GM23338 (cell line): ENCODE results near the gene NECAB3. TPM values are rescaled to one million over a fixed set of nuclear protein-coding genes. Genes with fewer than 3 reads are reported as not detected.

ENCODE experiments used
- ATAC-seq: fragments of 200-7000 bp; cut with Tn5 transposase; 3 replicates; pipeline ENCODE4 v1.9.1; 2020
- DNase-seq: peaks from one replicate; pipeline ENCODE4 v3.0.0-alpha.2; 2015; ENCODE audit warnings: low spot score
- H2AFZ ChIP-seq: fragments of 200-600 bp; sonication (generic); 2 replicates; pipeline ENCODE4 v1.8.0; 2016; ENCODE audit warnings: antibody characterized with exemption, mild to moderate bottlenecking, moderate library complexity
- H3F3A ChIP-seq: fragments of 200-600 bp; sonication (generic); replicated peaks from 2 replicates; pipeline ENCODE4 v1.8.0; 2017; ENCODE audit warnings: antibody characterized with exemption, mixed run types, low read depth
- H3K27ac ChIP-seq: fragments of 200-600 bp; sonication (generic); 2 replicates; pipeline ENCODE4 v1.6.1; 2016; ENCODE audit warnings: low read depth
- H3K27me3 ChIP-seq: fragments of 200-600 bp; sonication (generic); 2 replicates; pipeline ENCODE4 v1.8.0; 2016; ENCODE audit warnings: mild to moderate bottlenecking, mixed run types, moderate library complexity; ENCODE audit not compliant: insufficient read depth
- H3K36me3 ChIP-seq: fragments of 200-600 bp; sonication (generic); 2 replicates; pipeline ENCODE4 v1.8.0; 2016; ENCODE audit warnings: mild to moderate bottlenecking; ENCODE audit not compliant: insufficient read depth
- H3K4me1 ChIP-seq: fragments of 200-600 bp; sonication (generic); 2 replicates; pipeline ENCODE4 v1.8.0; 2016; ENCODE audit warnings: mild to moderate bottlenecking, moderate library complexity; ENCODE audit not compliant: insufficient read depth
- H3K4me2 ChIP-seq: fragments of 200-600 bp; sonication (generic); 2 replicates; pipeline ENCODE4 v1.7.1; 2017; ENCODE audit warnings: mixed run types
- H3K4me3 ChIP-seq: fragments of 200-600 bp; sonication (generic); 2 replicates; pipeline ENCODE4 v1.6.1; 2016; ENCODE audit warnings: mixed run types
- H3K79me2 ChIP-seq: fragments of 200-600 bp; sonication (generic); replicated peaks from 2 replicates; pipeline ENCODE4 v1.8.0; 2017; ENCODE audit warnings: mild to moderate bottlenecking; ENCODE audit not compliant: insufficient read depth
- H3K9me2 ChIP-seq: fragments of 200-600 bp; sonication (generic); 2 replicates; pipeline ENCODE4 v1.8.0; 2017; ENCODE audit not compliant: insufficient read depth
- H4K20me1 ChIP-seq: fragments of 200-600 bp; sonication (generic); replicated peaks from 2 replicates; pipeline ENCODE4 v1.8.0; 2017; ENCODE audit warnings: mild to moderate bottlenecking; ENCODE audit not compliant: insufficient read depth
- H3K27ac Mint-ChIP-seq: 2 replicates; pipeline ENCODE4 v1.8.0; 2020; ENCODE audit warnings: inconsistent platforms, mild to moderate bottlenecking, moderate library complexity, mixed read lengths
- H3K27me3 Mint-ChIP-seq: 3 replicates; pipeline ENCODE4 v1.8.0; 2022; ENCODE audit warnings: low read depth, mild to moderate bottlenecking, moderate library complexity, mixed read lengths, inconsistent platforms; ENCODE audit not compliant: insufficient read depth, poor library complexity
- H3K36me3 Mint-ChIP-seq: 3 replicates; pipeline ENCODE4 v1.8.0; 2021; ENCODE audit warnings: low read depth, mild to moderate bottlenecking, inconsistent platforms, moderate library complexity, mixed read lengths
- H3K4me1 Mint-ChIP-seq: 3 replicates; pipeline ENCODE4 v1.8.0; 2020; ENCODE audit warnings: mild to moderate bottlenecking, inconsistent platforms, mixed read lengths
- H3K4me3 Mint-ChIP-seq: 3 replicates; pipeline ENCODE4 v1.8.0; 2021; ENCODE audit warnings: moderate library complexity, mild to moderate bottlenecking, inconsistent platforms, mixed read lengths
- H3K9me3 Mint-ChIP-seq: 3 replicates; pipeline ENCODE4 v1.8.0; 2020; ENCODE audit warnings: moderate library complexity, mild to moderate bottlenecking, inconsistent platforms, mixed read lengths
- CREB1 ChIP-seq: fragments of 250-450 bp; sonication (Bioruptor Pico); IDR thresholded peaks from 2 replicates; pipeline ENCODE4 v1.5.0; 2020; ENCODE audit warnings: low read depth, mild to moderate bottlenecking, moderate library complexity
- EZH2 ChIP-seq: fragments of 200-600 bp; sonication (generic); IDR thresholded peaks from one replicate; pipeline ENCODE4 v1.8.0; 2017; ENCODE audit warnings: antibody characterized with exemption, mild to moderate bottlenecking, low read depth; ENCODE audit not compliant: unreplicated experiment
- EZH2phosphoT487 ChIP-seq: fragments of 200-600 bp; sonication (generic); IDR thresholded peaks from one replicate; pipeline ENCODE4 v1.8.1; 2018; ENCODE audit warnings: antibody characterized with exemption; ENCODE audit not compliant: unreplicated experiment
- JUNB ChIP-seq: IDR thresholded peaks from one replicate; pipeline ENCODE4 v1.6.1; 2016; ENCODE audit warnings: antibody characterized with exemption; ENCODE audit not compliant: unreplicated experiment
- NANOG ChIP-seq: IDR thresholded peaks from 2 replicates; pipeline ENCODE4 v1.6.1; 2016; ENCODE audit warnings: antibody characterized with exemption, borderline replicate concordance
- POLR2AphosphoS5 ChIP-seq: IDR thresholded peaks from 2 replicates; pipeline ENCODE4 v1.6.1; 2016; ENCODE audit warnings: antibody characterized with exemption, low read depth
- STAT1 ChIP-seq: IDR thresholded peaks from one replicate; pipeline ENCODE4 v1.6.1; 2016; ENCODE audit warnings: antibody characterized with exemption; ENCODE audit not compliant: unreplicated experiment
- ZNF114 ChIP-seq: fragments of 250-450 bp; sonication (Bioruptor Pico); IDR thresholded peaks from 2 replicates; pipeline ENCODE4 v1.5.0; 2020; ENCODE audit warnings: mild to moderate bottlenecking, moderate library complexity
- ZNF331 ChIP-seq: fragments of 250-450 bp; sonication (Bioruptor Pico); IDR thresholded peaks from 2 replicates; pipeline ENCODE4 v1.5.0; 2020; ENCODE audit warnings: low read depth, mild to moderate bottlenecking, moderate library complexity
- polyA plus RNA-seq: library from polyadenylated mRNA; unstranded; fragments of >200 nt; fragmentation: Nextera tagmentation; extraction: Ambion mirVana; gene quantifications from 2 replicates; pipeline ENCODE4 v1.2.1, GENCODE V29; 2016
- total RNA-seq: library from RNA; depleted of rRNA; stranded (reverse); fragments of >200 nt; shearing (Covaris generic); gene quantifications from 2 replicates; pipeline ENCODE4 v1.2.3, GENCODE V29; 2014
- TF ChIP-seq, protein P1 (sequence below), 2 experiments: fragments of 200-600 bp in 1 of 2; sonication (generic) in 1 of 2; conservative IDR thresholded peaks; 2 replicates each; pipeline versions ENCODE4 v1.5.1 to v1.6.1; 2016 to 2017; ENCODE audit warnings: antibody characterized with exemption in 2 of 2, low read depth in 2 of 2, mild to moderate bottlenecking in 2 of 2, moderate library complexity in 1 of 2
- TF ChIP-seq, protein P2 (sequence below): IDR thresholded peaks from one replicate; pipeline ENCODE4 v1.6.1; 2018; ENCODE audit warnings: antibody characterized with exemption; ENCODE audit not compliant: unreplicated experiment
- TF ChIP-seq, protein P3 (sequence below): fragments of 250-450 bp; sonication (Bioruptor Pico); IDR thresholded peaks from 2 replicates; pipeline ENCODE4 v1.5.0; 2020; ENCODE audit warnings: mild to moderate bottlenecking, moderate library complexity
- TF ChIP-seq, protein P4 (sequence below): IDR thresholded peaks from 2 replicates; pipeline ENCODE4 v1.6.1; 2016; ENCODE audit warnings: antibody characterized with exemption

The NECAB3 gene
- total and polyA plus RNA-seq, 2 experiments from 2014 or later, result 8.5 to 28.4 TPM

DNA sequence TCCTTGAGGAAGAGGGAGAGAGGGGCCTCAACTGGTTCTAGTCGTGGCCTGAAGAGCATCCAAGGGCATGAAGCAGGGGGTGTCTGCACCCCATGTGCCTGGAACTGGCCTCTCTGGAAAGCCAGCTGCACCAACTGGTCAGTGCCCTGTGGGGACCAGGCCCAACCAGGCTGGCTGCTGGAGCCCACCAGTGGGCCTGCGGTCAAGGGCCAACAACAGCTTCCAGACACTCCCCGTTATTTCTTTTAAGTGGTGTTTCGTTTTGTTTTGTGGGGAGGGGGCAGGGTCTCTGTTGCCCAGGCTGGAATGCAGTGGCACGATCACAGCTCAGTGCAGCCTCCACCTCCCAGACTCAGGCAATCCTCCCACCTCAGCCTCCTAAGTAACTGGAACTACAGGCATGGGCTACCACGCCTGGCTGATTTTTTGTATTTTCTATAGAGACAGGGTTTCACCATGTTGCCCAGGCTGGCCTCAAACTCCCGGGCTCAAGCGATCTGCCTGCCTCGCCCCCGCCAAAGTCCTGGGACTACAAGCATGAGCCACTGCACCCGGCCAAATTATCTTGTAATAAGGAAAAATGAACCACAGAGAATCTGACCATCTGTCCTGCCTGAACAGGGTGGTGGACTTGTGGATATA, 24.0 kb downstream of the NECAB3 start:
- no peaks in the 10 kb centered on the region; the same call in 1 of the 2 replicates for H3K4me1 ChIP-seq
- no peak for ATAC-seq
- Mint-ChIP-seq H3K4me1 (peaks cover 21% of the 10 kb centered on the region; the same call in 2 of the 3 replicates), H3K27ac (no peak overlapping the region), H3K9me3 (no peaks in the 10 kb centered on the region; the same call in 2 of the 3 replicates), H3K4me3 (no peak overlapping the region), H3K27me3 (peaks cover 4% of the 10 kb centered on the region), H3K36me3 (peaks cover 8% of the 10 kb centered on the region; the same call in 2 of the 3 replicates)
- TF ChIP-seq, protein P1, sequence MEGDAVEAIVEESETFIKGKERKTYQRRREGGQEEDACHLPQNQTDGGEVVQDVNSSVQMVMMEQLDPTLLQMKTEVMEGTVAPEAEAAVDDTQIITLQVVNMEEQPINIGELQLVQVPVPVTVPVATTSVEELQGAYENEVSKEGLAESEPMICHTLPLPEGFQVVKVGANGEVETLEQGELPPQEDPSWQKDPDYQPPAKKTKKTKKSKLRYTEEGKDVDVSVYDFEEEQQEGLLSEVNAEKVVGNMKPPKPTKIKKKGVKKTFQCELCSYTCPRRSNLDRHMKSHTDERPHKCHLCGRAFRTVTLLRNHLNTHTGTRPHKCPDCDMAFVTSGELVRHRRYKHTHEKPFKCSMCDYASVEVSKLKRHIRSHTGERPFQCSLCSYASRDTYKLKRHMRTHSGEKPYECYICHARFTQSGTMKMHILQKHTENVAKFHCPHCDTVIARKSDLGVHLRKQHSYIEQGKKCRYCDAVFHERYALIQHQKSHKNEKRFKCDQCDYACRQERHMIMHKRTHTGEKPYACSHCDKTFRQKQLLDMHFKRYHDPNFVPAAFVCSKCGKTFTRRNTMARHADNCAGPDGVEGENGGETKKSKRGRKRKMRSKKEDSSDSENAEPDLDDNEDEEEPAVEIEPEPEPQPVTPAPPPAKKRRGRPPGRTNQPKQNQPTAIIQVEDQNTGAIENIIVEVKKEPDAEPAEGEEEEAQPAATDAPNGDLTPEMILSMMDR (conservative IDR thresholded peaks at IDR 0.05; ENCODE audit: low read depth in 2 of 2), result no peak
- no peak for TF ChIP-seq STAT1
- TF ChIP-seq CREB1 (CRISPR knock-in tag), result no peak
- TF ChIP-seq ZNF331 (CRISPR knock-in tag), result no peak
- TF ChIP-seq, protein P2, sequence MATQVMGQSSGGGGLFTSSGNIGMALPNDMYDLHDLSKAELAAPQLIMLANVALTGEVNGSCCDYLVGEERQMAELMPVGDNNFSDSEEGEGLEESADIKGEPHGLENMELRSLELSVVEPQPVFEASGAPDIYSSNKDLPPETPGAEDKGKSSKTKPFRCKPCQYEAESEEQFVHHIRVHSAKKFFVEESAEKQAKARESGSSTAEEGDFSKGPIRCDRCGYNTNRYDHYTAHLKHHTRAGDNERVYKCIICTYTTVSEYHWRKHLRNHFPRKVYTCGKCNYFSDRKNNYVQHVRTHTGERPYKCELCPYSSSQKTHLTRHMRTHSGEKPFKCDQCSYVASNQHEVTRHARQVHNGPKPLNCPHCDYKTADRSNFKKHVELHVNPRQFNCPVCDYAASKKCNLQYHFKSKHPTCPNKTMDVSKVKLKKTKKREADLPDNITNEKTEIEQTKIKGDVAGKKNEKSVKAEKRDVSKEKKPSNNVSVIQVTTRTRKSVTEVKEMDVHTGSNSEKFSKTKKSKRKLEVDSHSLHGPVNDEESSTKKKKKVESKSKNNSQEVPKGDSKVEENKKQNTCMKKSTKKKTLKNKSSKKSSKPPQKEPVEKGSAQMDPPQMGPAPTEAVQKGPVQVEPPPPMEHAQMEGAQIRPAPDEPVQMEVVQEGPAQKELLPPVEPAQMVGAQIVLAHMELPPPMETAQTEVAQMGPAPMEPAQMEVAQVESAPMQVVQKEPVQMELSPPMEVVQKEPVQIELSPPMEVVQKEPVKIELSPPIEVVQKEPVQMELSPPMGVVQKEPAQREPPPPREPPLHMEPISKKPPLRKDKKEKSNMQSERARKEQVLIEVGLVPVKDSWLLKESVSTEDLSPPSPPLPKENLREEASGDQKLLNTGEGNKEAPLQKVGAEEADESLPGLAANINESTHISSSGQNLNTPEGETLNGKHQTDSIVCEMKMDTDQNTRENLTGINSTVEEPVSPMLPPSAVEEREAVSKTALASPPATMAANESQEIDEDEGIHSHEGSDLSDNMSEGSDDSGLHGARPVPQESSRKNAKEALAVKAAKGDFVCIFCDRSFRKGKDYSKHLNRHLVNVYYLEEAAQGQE, result no peak
- TF ChIP-seq NANOG, result no peak
- TF ChIP-seq, protein P3, sequence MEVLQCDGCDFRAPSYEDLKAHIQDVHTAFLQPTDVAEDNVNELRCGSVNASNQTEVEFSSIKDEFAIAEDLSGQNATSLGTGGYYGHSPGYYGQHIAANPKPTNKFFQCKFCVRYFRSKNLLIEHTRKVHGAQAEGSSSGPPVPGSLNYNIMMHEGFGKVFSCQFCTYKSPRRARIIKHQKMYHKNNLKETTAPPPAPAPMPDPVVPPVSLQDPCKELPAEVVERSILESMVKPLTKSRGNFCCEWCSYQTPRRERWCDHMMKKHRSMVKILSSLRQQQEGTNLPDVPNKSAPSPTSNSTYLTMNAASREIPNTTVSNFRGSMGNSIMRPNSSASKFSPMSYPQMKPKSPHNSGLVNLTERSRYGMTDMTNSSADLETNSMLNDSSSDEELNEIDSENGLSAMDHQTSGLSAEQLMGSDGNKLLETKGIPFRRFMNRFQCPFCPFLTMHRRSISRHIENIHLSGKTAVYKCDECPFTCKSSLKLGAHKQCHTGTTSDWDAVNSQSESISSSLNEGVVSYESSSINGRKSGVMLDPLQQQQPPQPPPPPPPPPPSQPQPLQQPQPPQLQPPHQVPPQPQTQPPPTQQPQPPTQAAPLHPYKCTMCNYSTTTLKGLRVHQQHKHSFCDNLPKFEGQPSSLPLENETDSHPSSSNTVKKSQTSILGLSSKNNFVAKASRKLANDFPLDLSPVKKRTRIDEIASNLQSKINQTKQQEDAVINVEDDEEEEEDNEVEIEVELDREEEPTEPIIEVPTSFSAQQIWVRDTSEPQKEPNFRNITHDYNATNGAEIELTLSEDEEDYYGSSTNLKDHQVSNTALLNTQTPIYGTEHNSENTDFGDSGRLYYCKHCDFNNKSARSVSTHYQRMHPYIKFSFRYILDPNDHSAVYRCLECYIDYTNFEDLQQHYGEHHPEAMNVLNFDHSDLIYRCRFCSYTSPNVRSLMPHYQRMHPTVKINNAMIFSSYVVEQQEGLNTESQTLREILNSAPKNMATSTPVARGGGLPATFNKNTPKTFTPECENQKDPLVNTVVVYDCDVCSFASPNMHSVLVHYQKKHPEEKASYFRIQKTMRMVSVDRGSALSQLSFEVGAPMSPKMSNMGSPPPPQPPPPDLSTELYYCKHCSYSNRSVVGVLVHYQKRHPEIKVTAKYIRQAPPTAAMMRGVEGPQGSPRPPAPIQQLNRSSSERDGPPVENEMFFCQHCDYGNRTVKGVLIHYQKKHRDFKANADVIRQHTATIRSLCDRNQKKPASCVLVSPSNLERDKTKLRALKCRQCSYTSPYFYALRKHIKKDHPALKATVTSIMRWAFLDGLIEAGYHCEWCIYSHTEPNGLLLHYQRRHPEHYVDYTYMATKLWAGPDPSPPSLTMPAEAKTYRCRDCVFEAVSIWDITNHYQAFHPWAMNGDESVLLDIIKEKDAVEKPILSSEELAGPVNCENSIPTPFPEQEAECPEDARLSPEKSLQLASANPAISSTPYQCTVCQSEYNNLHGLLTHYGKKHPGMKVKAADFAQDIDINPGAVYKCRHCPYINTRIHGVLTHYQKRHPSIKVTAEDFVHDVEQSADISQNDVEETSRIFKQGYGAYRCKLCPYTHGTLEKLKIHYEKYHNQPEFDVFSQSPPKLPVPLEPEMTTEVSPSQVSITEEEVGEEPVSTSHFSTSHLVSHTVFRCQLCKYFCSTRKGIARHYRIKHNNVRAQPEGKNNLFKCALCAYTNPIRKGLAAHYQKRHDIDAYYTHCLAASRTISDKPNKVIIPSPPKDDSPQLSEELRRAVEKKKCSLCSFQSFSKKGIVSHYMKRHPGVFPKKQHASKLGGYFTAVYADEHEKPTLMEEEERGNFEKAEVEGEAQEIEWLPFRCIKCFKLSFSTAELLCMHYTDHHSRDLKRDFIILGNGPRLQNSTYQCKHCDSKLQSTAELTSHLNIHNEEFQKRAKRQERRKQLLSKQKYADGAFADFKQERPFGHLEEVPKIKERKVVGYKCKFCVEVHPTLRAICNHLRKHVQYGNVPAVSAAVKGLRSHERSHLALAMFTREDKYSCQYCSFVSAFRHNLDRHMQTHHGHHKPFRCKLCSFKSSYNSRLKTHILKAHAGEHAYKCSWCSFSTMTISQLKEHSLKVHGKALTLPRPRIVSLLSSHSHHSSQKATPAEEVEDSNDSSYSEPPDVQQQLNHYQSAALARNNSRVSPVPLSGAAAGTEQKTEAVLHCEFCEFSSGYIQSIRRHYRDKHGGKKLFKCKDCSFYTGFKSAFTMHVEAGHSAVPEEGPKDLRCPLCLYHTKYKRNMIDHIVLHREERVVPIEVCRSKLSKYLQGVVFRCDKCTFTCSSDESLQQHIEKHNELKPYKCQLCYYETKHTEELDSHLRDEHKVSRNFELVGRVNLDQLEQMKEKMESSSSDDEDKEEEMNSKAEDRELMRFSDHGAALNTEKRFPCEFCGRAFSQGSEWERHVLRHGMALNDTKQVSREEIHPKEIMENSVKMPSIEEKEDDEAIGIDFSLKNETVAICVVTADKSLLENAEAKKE (CRISPR knock-in tag), result no peak
- no peak for TF ChIP-seq ZNF114
- TF ChIP-seq POLR2AphosphoS5, result no peak
- no peak for TF ChIP-seq EZH2
- no peak for TF ChIP-seq JUNB
- no peak for TF ChIP-seq EZH2phosphoT487
- TF ChIP-seq, protein P4, sequence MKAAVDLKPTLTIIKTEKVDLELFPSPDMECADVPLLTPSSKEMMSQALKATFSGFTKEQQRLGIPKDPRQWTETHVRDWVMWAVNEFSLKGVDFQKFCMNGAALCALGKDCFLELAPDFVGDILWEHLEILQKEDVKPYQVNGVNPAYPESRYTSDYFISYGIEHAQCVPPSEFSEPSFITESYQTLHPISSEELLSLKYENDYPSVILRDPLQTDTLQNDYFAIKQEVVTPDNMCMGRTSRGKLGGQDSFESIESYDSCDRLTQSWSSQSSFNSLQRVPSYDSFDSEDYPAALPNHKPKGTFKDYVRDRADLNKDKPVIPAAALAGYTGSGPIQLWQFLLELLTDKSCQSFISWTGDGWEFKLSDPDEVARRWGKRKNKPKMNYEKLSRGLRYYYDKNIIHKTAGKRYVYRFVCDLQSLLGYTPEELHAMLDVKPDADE, result no peak
- H3K4me3 ChIP-seq, result no peak overlapping the region
- H3K27ac ChIP-seq, result no peak overlapping the region
- no peaks in the 10 kb centered on the region for H4K20me1 ChIP-seq
- no peaks in the 10 kb centered on the region for H3F3A ChIP-seq
- no peak overlapping the region for H2AFZ ChIP-seq
- no peaks in the 10 kb centered on the region for H3K79me2 ChIP-seq
- DNase-seq, result no peak
- H3K27me3 ChIP-seq, result no peaks in the 10 kb centered on the region
- no peaks in the 10 kb centered on the region for H3K36me3 ChIP-seq
- no peaks in the 10 kb centered on the region for H3K9me2 ChIP-seq
- no peak overlapping the region for H3K4me2 ChIP-seq
